GM23338 (cell line): ENCODE results near the gene MON2. TPM values are rescaled to one million over a fixed set of nuclear protein-coding genes. Genes with fewer than 3 reads are reported as not detected.

ENCODE experiments used
- ATAC-seq: fragments of 200-7000 bp; cut with Tn5 transposase; 3 replicates; pipeline ENCODE4 v1.9.1; 2020
- DNase-seq: peaks from one replicate; pipeline ENCODE4 v3.0.0-alpha.2; 2015; ENCODE audit warnings: low spot score
- H2AFZ ChIP-seq: fragments of 200-600 bp; sonication (generic); 2 replicates; pipeline ENCODE4 v1.8.0; 2016; ENCODE audit warnings: antibody characterized with exemption, mild to moderate bottlenecking, moderate library complexity
- H3F3A ChIP-seq: fragments of 200-600 bp; sonication (generic); replicated peaks from 2 replicates; pipeline ENCODE4 v1.8.0; 2017; ENCODE audit warnings: antibody characterized with exemption, mixed run types, low read depth
- H3K27ac ChIP-seq: fragments of 200-600 bp; sonication (generic); 2 replicates; pipeline ENCODE4 v1.6.1; 2016; ENCODE audit warnings: low read depth
- H3K27me3 ChIP-seq: fragments of 200-600 bp; sonication (generic); 2 replicates; pipeline ENCODE4 v1.8.0; 2016; ENCODE audit warnings: mild to moderate bottlenecking, mixed run types, moderate library complexity; ENCODE audit not compliant: insufficient read depth
- H3K36me3 ChIP-seq: fragments of 200-600 bp; sonication (generic); 2 replicates; pipeline ENCODE4 v1.8.0; 2016; ENCODE audit warnings: mild to moderate bottlenecking; ENCODE audit not compliant: insufficient read depth
- H3K4me1 ChIP-seq: fragments of 200-600 bp; sonication (generic); 2 replicates; pipeline ENCODE4 v1.8.0; 2016; ENCODE audit warnings: mild to moderate bottlenecking, moderate library complexity; ENCODE audit not compliant: insufficient read depth
- H3K4me2 ChIP-seq: fragments of 200-600 bp; sonication (generic); 2 replicates; pipeline ENCODE4 v1.7.1; 2017; ENCODE audit warnings: mixed run types
- H3K4me3 ChIP-seq: fragments of 200-600 bp; sonication (generic); 2 replicates; pipeline ENCODE4 v1.6.1; 2016; ENCODE audit warnings: mixed run types
- H3K79me2 ChIP-seq: fragments of 200-600 bp; sonication (generic); replicated peaks from 2 replicates; pipeline ENCODE4 v1.8.0; 2017; ENCODE audit warnings: mild to moderate bottlenecking; ENCODE audit not compliant: insufficient read depth
- H3K9me2 ChIP-seq: fragments of 200-600 bp; sonication (generic); 2 replicates; pipeline ENCODE4 v1.8.0; 2017; ENCODE audit not compliant: insufficient read depth
- H4K20me1 ChIP-seq: fragments of 200-600 bp; sonication (generic); replicated peaks from 2 replicates; pipeline ENCODE4 v1.8.0; 2017; ENCODE audit warnings: mild to moderate bottlenecking; ENCODE audit not compliant: insufficient read depth
- H3K27ac Mint-ChIP-seq: 2 replicates; pipeline ENCODE4 v1.8.0; 2020; ENCODE audit warnings: inconsistent platforms, mild to moderate bottlenecking, moderate library complexity, mixed read lengths
- H3K27me3 Mint-ChIP-seq: 3 replicates; pipeline ENCODE4 v1.8.0; 2022; ENCODE audit warnings: low read depth, mild to moderate bottlenecking, moderate library complexity, mixed read lengths, inconsistent platforms; ENCODE audit not compliant: insufficient read depth, poor library complexity
- H3K36me3 Mint-ChIP-seq: 3 replicates; pipeline ENCODE4 v1.8.0; 2021; ENCODE audit warnings: low read depth, mild to moderate bottlenecking, inconsistent platforms, moderate library complexity, mixed read lengths
- H3K4me1 Mint-ChIP-seq: 3 replicates; pipeline ENCODE4 v1.8.0; 2020; ENCODE audit warnings: mild to moderate bottlenecking, inconsistent platforms, mixed read lengths
- H3K4me3 Mint-ChIP-seq: 3 replicates; pipeline ENCODE4 v1.8.0; 2021; ENCODE audit warnings: moderate library complexity, mild to moderate bottlenecking, inconsistent platforms, mixed read lengths
- H3K9me3 Mint-ChIP-seq: 3 replicates; pipeline ENCODE4 v1.8.0; 2020; ENCODE audit warnings: moderate library complexity, mild to moderate bottlenecking, inconsistent platforms, mixed read lengths
- CREB1 ChIP-seq: fragments of 250-450 bp; sonication (Bioruptor Pico); IDR thresholded peaks from 2 replicates; pipeline ENCODE4 v1.5.0; 2020; ENCODE audit warnings: low read depth, mild to moderate bottlenecking, moderate library complexity
- EZH2 ChIP-seq: fragments of 200-600 bp; sonication (generic); IDR thresholded peaks from one replicate; pipeline ENCODE4 v1.8.0; 2017; ENCODE audit warnings: antibody characterized with exemption, mild to moderate bottlenecking, low read depth; ENCODE audit not compliant: unreplicated experiment
- EZH2phosphoT487 ChIP-seq: fragments of 200-600 bp; sonication (generic); IDR thresholded peaks from one replicate; pipeline ENCODE4 v1.8.1; 2018; ENCODE audit warnings: antibody characterized with exemption; ENCODE audit not compliant: unreplicated experiment
- JUNB ChIP-seq: IDR thresholded peaks from one replicate; pipeline ENCODE4 v1.6.1; 2016; ENCODE audit warnings: antibody characterized with exemption; ENCODE audit not compliant: unreplicated experiment
- NANOG ChIP-seq: IDR thresholded peaks from 2 replicates; pipeline ENCODE4 v1.6.1; 2016; ENCODE audit warnings: antibody characterized with exemption, borderline replicate concordance
- POLR2AphosphoS5 ChIP-seq: IDR thresholded peaks from 2 replicates; pipeline ENCODE4 v1.6.1; 2016; ENCODE audit warnings: antibody characterized with exemption, low read depth
- STAT1 ChIP-seq: IDR thresholded peaks from one replicate; pipeline ENCODE4 v1.6.1; 2016; ENCODE audit warnings: antibody characterized with exemption; ENCODE audit not compliant: unreplicated experiment
- ZNF114 ChIP-seq: fragments of 250-450 bp; sonication (Bioruptor Pico); IDR thresholded peaks from 2 replicates; pipeline ENCODE4 v1.5.0; 2020; ENCODE audit warnings: mild to moderate bottlenecking, moderate library complexity
- ZNF331 ChIP-seq: fragments of 250-450 bp; sonication (Bioruptor Pico); IDR thresholded peaks from 2 replicates; pipeline ENCODE4 v1.5.0; 2020; ENCODE audit warnings: low read depth, mild to moderate bottlenecking, moderate library complexity
- polyA plus RNA-seq: library from polyadenylated mRNA; unstranded; fragments of >200 nt; fragmentation: Nextera tagmentation; extraction: Ambion mirVana; gene quantifications from 2 replicates; pipeline ENCODE4 v1.2.1, GENCODE V29; 2016
- total RNA-seq: library from RNA; depleted of rRNA; stranded (reverse); fragments of >200 nt; shearing (Covaris generic); gene quantifications from 2 replicates; pipeline ENCODE4 v1.2.3, GENCODE V29; 2014
- TF ChIP-seq, protein P1 (sequence below): IDR thresholded peaks from 2 replicates; pipeline ENCODE4 v1.6.1; 2016; ENCODE audit warnings: antibody characterized with exemption
- TF ChIP-seq, protein P2 (sequence below), 2 experiments: fragments of 200-600 bp in 1 of 2; sonication (generic) in 1 of 2; conservative IDR thresholded peaks; 2 replicates each; pipeline versions ENCODE4 v1.5.1 to v1.6.1; 2016 to 2017; ENCODE audit warnings: antibody characterized with exemption in 2 of 2, low read depth in 2 of 2, mild to moderate bottlenecking in 2 of 2, moderate library complexity in 1 of 2
- TF ChIP-seq, protein P3 (sequence below): IDR thresholded peaks from one replicate; pipeline ENCODE4 v1.6.1; 2018; ENCODE audit warnings: antibody characterized with exemption; ENCODE audit not compliant: unreplicated experiment
- TF ChIP-seq, protein P4 (sequence below): fragments of 250-450 bp; sonication (Bioruptor Pico); IDR thresholded peaks from 2 replicates; pipeline ENCODE4 v1.5.0; 2020; ENCODE audit warnings: mild to moderate bottlenecking, moderate library complexity

The MON2 gene
- total and polyA plus RNA-seq, 2 experiments from 2014 or later, result 11.0 to 27.3 TPM

DNA sequence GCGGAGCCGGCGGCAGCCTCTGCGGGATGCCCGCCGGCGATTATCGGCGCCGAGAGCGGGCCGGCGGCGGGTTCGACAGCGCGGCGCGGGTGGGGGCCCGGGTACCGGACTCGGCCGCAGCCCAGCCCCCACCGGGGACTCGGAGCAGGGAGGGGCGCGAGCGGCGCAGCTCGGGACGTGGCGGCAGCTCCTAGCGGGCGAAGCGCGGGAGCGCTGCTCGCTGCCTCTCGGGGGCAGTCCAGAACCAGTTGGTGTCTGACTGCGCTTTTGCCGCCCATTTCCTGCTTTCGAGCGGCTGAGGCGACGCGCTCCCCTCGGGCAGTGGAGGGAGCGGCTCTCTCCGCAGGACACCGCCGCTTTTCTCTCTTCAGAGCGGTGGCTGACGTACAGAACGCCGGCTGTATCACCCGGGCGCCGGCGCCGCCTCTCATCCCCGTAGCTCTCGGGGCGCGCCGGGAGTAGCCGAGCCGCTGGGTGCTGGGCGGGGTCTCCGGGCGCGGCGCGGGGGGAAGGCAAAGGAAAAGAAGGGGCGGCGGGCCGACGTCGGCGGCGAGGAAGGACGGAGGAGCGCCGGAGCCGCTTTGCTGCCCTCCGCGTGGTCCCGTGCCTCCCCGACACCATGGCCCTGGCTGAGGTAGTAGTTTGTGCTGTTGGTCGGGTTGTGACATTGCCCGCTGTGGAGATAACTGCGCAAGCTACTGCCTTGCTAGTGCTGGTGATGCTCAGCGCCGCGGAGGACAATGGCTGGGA is 136.6 kb downstream of the MON2 start:
- H3K9me3 Mint-ChIP-seq, result no peaks in the 10 kb centered on the region
- H3K27me3 Mint-ChIP-seq, result peaks cover 12% of the 10 kb centered on the region
- H3K27me3 ChIP-seq, result no peaks in the 10 kb centered on the region
- H3K4me3 ChIP-seq, result peak overlapping the region; percentile 74
- peak overlapping the region; percentile 84 for H3K4me3 Mint-ChIP-seq
- DNase-seq (peak; percentile 86), ATAC-seq (peak; percentile 81)
- no peak overlapping the region for H2AFZ ChIP-seq
- H3K4me1 Mint-ChIP-seq, result peaks cover 43% of the 10 kb centered on the region
- peak overlapping the region; percentile 98 for H3K27ac Mint-ChIP-seq
- no peak for TF ChIP-seq ZNF331 (CRISPR knock-in tag)
- TF ChIP-seq ZNF114 (CRISPR knock-in tag), result no peak
- no peak for TF ChIP-seq STAT1
- peak; percentile 52; the same call in 1 of the 2 replicates for TF ChIP-seq POLR2AphosphoS5
- TF ChIP-seq, protein P1, sequence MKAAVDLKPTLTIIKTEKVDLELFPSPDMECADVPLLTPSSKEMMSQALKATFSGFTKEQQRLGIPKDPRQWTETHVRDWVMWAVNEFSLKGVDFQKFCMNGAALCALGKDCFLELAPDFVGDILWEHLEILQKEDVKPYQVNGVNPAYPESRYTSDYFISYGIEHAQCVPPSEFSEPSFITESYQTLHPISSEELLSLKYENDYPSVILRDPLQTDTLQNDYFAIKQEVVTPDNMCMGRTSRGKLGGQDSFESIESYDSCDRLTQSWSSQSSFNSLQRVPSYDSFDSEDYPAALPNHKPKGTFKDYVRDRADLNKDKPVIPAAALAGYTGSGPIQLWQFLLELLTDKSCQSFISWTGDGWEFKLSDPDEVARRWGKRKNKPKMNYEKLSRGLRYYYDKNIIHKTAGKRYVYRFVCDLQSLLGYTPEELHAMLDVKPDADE, result no peak
- TF ChIP-seq CREB1, result no peak
- no peak for TF ChIP-seq JUNB
- TF ChIP-seq, protein P2, sequence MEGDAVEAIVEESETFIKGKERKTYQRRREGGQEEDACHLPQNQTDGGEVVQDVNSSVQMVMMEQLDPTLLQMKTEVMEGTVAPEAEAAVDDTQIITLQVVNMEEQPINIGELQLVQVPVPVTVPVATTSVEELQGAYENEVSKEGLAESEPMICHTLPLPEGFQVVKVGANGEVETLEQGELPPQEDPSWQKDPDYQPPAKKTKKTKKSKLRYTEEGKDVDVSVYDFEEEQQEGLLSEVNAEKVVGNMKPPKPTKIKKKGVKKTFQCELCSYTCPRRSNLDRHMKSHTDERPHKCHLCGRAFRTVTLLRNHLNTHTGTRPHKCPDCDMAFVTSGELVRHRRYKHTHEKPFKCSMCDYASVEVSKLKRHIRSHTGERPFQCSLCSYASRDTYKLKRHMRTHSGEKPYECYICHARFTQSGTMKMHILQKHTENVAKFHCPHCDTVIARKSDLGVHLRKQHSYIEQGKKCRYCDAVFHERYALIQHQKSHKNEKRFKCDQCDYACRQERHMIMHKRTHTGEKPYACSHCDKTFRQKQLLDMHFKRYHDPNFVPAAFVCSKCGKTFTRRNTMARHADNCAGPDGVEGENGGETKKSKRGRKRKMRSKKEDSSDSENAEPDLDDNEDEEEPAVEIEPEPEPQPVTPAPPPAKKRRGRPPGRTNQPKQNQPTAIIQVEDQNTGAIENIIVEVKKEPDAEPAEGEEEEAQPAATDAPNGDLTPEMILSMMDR (conservative IDR thresholded peaks at IDR 0.05; ENCODE audit: low read depth in 2 of 2), result peak; percentile 29 to 54; a peak in 3 of 4 replicates
- TF ChIP-seq, protein P3, sequence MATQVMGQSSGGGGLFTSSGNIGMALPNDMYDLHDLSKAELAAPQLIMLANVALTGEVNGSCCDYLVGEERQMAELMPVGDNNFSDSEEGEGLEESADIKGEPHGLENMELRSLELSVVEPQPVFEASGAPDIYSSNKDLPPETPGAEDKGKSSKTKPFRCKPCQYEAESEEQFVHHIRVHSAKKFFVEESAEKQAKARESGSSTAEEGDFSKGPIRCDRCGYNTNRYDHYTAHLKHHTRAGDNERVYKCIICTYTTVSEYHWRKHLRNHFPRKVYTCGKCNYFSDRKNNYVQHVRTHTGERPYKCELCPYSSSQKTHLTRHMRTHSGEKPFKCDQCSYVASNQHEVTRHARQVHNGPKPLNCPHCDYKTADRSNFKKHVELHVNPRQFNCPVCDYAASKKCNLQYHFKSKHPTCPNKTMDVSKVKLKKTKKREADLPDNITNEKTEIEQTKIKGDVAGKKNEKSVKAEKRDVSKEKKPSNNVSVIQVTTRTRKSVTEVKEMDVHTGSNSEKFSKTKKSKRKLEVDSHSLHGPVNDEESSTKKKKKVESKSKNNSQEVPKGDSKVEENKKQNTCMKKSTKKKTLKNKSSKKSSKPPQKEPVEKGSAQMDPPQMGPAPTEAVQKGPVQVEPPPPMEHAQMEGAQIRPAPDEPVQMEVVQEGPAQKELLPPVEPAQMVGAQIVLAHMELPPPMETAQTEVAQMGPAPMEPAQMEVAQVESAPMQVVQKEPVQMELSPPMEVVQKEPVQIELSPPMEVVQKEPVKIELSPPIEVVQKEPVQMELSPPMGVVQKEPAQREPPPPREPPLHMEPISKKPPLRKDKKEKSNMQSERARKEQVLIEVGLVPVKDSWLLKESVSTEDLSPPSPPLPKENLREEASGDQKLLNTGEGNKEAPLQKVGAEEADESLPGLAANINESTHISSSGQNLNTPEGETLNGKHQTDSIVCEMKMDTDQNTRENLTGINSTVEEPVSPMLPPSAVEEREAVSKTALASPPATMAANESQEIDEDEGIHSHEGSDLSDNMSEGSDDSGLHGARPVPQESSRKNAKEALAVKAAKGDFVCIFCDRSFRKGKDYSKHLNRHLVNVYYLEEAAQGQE, result no peak
- TF ChIP-seq EZH2, result no peak
- no peak for TF ChIP-seq NANOG
- no peak for TF ChIP-seq EZH2phosphoT487
- TF ChIP-seq, protein P4, sequence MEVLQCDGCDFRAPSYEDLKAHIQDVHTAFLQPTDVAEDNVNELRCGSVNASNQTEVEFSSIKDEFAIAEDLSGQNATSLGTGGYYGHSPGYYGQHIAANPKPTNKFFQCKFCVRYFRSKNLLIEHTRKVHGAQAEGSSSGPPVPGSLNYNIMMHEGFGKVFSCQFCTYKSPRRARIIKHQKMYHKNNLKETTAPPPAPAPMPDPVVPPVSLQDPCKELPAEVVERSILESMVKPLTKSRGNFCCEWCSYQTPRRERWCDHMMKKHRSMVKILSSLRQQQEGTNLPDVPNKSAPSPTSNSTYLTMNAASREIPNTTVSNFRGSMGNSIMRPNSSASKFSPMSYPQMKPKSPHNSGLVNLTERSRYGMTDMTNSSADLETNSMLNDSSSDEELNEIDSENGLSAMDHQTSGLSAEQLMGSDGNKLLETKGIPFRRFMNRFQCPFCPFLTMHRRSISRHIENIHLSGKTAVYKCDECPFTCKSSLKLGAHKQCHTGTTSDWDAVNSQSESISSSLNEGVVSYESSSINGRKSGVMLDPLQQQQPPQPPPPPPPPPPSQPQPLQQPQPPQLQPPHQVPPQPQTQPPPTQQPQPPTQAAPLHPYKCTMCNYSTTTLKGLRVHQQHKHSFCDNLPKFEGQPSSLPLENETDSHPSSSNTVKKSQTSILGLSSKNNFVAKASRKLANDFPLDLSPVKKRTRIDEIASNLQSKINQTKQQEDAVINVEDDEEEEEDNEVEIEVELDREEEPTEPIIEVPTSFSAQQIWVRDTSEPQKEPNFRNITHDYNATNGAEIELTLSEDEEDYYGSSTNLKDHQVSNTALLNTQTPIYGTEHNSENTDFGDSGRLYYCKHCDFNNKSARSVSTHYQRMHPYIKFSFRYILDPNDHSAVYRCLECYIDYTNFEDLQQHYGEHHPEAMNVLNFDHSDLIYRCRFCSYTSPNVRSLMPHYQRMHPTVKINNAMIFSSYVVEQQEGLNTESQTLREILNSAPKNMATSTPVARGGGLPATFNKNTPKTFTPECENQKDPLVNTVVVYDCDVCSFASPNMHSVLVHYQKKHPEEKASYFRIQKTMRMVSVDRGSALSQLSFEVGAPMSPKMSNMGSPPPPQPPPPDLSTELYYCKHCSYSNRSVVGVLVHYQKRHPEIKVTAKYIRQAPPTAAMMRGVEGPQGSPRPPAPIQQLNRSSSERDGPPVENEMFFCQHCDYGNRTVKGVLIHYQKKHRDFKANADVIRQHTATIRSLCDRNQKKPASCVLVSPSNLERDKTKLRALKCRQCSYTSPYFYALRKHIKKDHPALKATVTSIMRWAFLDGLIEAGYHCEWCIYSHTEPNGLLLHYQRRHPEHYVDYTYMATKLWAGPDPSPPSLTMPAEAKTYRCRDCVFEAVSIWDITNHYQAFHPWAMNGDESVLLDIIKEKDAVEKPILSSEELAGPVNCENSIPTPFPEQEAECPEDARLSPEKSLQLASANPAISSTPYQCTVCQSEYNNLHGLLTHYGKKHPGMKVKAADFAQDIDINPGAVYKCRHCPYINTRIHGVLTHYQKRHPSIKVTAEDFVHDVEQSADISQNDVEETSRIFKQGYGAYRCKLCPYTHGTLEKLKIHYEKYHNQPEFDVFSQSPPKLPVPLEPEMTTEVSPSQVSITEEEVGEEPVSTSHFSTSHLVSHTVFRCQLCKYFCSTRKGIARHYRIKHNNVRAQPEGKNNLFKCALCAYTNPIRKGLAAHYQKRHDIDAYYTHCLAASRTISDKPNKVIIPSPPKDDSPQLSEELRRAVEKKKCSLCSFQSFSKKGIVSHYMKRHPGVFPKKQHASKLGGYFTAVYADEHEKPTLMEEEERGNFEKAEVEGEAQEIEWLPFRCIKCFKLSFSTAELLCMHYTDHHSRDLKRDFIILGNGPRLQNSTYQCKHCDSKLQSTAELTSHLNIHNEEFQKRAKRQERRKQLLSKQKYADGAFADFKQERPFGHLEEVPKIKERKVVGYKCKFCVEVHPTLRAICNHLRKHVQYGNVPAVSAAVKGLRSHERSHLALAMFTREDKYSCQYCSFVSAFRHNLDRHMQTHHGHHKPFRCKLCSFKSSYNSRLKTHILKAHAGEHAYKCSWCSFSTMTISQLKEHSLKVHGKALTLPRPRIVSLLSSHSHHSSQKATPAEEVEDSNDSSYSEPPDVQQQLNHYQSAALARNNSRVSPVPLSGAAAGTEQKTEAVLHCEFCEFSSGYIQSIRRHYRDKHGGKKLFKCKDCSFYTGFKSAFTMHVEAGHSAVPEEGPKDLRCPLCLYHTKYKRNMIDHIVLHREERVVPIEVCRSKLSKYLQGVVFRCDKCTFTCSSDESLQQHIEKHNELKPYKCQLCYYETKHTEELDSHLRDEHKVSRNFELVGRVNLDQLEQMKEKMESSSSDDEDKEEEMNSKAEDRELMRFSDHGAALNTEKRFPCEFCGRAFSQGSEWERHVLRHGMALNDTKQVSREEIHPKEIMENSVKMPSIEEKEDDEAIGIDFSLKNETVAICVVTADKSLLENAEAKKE (CRISPR knock-in tag), result no peak
- H3K9me2 ChIP-seq, result no peaks in the 10 kb centered on the region
- H4K20me1 ChIP-seq, result no peaks in the 10 kb centered on the region; the same call in 1 of the 2 replicates
- H3K4me1 ChIP-seq, result peaks cover 26% of the 10 kb centered on the region
- H3K36me3 Mint-ChIP-seq, result no peaks in the 10 kb centered on the region; the same call in 2 of the 3 replicates
- H3K79me2 ChIP-seq, result peaks cover 46% of the 10 kb centered on the region
- H3K36me3 ChIP-seq, result no peaks in the 10 kb centered on the region
- peak overlapping the region; percentile 98 for H3K27ac ChIP-seq
- H3K4me2 ChIP-seq, result peak overlapping the region; percentile 94
- H3F3A ChIP-seq, result no peaks in the 10 kb centered on the region
